H1 (cell line): ENCODE measurements around the gene PCSK4. TPM values are rescaled to one million over a fixed set of nuclear protein-coding genes. Genes with fewer than 3 reads are reported as not detected.
A peak's percentile ranks its signal among the peaks of the same experiment; 100 is the strongest.

Experiments
- CTCF ChIA-PET: fragments of 300-600 bp; sonication (Branson Sonifier 250); formaldehyde crosslinking; loops from one replicate; lab custom pipeline; 2021; ENCODE audit not compliant: partially characterized antibody; lab: Charles Lee
- POLR2A ChIA-PET: fragments of 300-600 bp; sonication (Branson Sonifier 250); formaldehyde crosslinking; loops from one replicate; lab custom pipeline; 2021; ENCODE audit warnings: inconsistent platforms; ENCODE audit not compliant: partially characterized antibody; lab: Charles Lee
- DNase-seq, 2 experiments: peaks; one replicate each; pipeline versions ENCODE4 v3.0.0 to v3.0.0-alpha.2; 2010 to 2022; ENCODE audit warnings: low spot score in 2 of 2, low read depth in 1 of 2, mixed read lengths in 1 of 2
- FAIRE-seq: peaks from 2 replicates; lab custom pipeline; 2011; peaks lifted over from hg19 to GRCh38; lab: Jason Lieb, UNC
- H2AFZ ChIP-seq: 2 replicates; pipeline ENCODE4 v1.8.1; 2012; ENCODE audit warnings: low read length, inconsistent platforms
- H2AK5ac ChIP-seq: 2 replicates; pipeline ENCODE4 v1.6.1; 2013; ENCODE audit warnings: low read depth, low read length
- H2BK120ac ChIP-seq: replicated peaks from 2 replicates; pipeline ENCODE3; 2013; ENCODE audit warnings: low read depth, low read length, inconsistent platforms
- H2BK12ac ChIP-seq: 2 replicates; pipeline ENCODE4 v1.6.1; 2013; ENCODE audit warnings: low read depth, low read length
- H2BK15ac ChIP-seq: 2 replicates; pipeline ENCODE4 v1.6.1; 2013; ENCODE audit warnings: low read length
- H2BK20ac ChIP-seq: 2 replicates; pipeline ENCODE4 v1.6.1; 2013; ENCODE audit warnings: low read length
- H2BK5ac ChIP-seq: 2 replicates; pipeline ENCODE4 v1.6.1; 2013; ENCODE audit warnings: low read depth, low read length
- H3K14ac ChIP-seq: 2 replicates; pipeline ENCODE4 v1.6.1; 2013; ENCODE audit warnings: inconsistent platforms; ENCODE audit not compliant: insufficient read length
- H3K18ac ChIP-seq: 2 replicates; pipeline ENCODE4 v1.6.1; 2013; ENCODE audit warnings: low read length; ENCODE audit errors: extremely low read depth
- H3K23ac ChIP-seq: 2 replicates; pipeline ENCODE4 v1.6.1; 2013; ENCODE audit warnings: inconsistent platforms; ENCODE audit not compliant: insufficient read length
- H3K23me2 ChIP-seq: 2 replicates; pipeline ENCODE4 v1.6.1; 2013; ENCODE audit warnings: low read depth, low read length
- H3K27ac ChIP-seq: 2 replicates; pipeline ENCODE4 v1.6.1; 2011; ENCODE audit warnings: low read depth, low read length, inconsistent platforms
- H3K27me3 ChIP-seq, 4 experiments: replicated peaks in 1 of 4; 1 replicate in 1 of 4; 2 replicates in 3 of 4; pipeline versions ENCODE4 v1.6.1 to v1.8.1; 2011 to 2013; ENCODE audit warnings: low read length in 3 of 4, mild to moderate bottlenecking in 3 of 4, inconsistent platforms in 2 of 4, mixed read lengths in 2 of 4, moderate library complexity in 1 of 4; ENCODE audit not compliant: control insufficient read depth in 3 of 4, insufficient read depth in 3 of 4; ENCODE audit errors: extremely low read depth in 1 of 4
- H3K36me3 ChIP-seq, 4 experiments: 2 replicates each; pipeline versions ENCODE4 v1.6.1 to v1.8.1; 2011 to 2013; ENCODE audit warnings: mild to moderate bottlenecking in 4 of 4, low read length in 3 of 4, moderate library complexity in 2 of 4, control low read depth in 1 of 4, inconsistent platforms in 1 of 4; ENCODE audit not compliant: insufficient read depth in 4 of 4, control insufficient read depth in 2 of 4
- H3K4ac ChIP-seq: replicated peaks from 2 replicates; pipeline ENCODE3; 2013; ENCODE audit warnings: low read length, low read depth, mixed read lengths, inconsistent platforms; ENCODE audit not compliant: insufficient read length
- H3K4me1 ChIP-seq, 4 experiments: replicated peaks in 1 of 4; 1 replicate in 1 of 4; 2 replicates in 3 of 4; pipeline versions ENCODE4 v1.6.1 to v1.8.1; 2011 to 2013; ENCODE audit warnings: low read length in 3 of 4, inconsistent platforms in 2 of 4, mixed read lengths in 1 of 4; ENCODE audit not compliant: insufficient read depth in 4 of 4, control insufficient read depth in 3 of 4
- H3K4me2 ChIP-seq, 2 experiments: 2 replicates each; pipeline versions ENCODE4 v1.6.1 to v1.8.1; 2011 to 2013; ENCODE audit warnings: low read depth in 2 of 2, low read length in 2 of 2, control low read depth in 1 of 2, inconsistent platforms in 1 of 2, mild to moderate bottlenecking in 1 of 2; ENCODE audit not compliant: insufficient read depth in 1 of 2
- H3K4me3 ChIP-seq, 4 experiments: fragments of 200-600, 300-600 bp in 1 of 4; sonication (generic), shearing (Covaris generic), sonication (Bioruptor Twin) in 1 of 4; 2 replicates each; pipeline versions ENCODE4 v1.5.1 to v1.8.1; 2011 to 2016; ENCODE audit warnings: low read length in 4 of 4, low read depth in 3 of 4, control low read depth in 2 of 4, inconsistent platforms in 2 of 4, mild to moderate bottlenecking in 2 of 4, mixed read lengths in 1 of 4, moderate library complexity in 1 of 4; ENCODE audit not compliant: insufficient read depth in 2 of 4; ENCODE audit errors: extremely low read depth in 1 of 4
- H3K56ac ChIP-seq: replicated peaks from 2 replicates; pipeline ENCODE3; 2013; ENCODE audit warnings: low read depth, mild to moderate bottlenecking, mixed read lengths, low read length, inconsistent platforms; ENCODE audit not compliant: insufficient read length
- H3K79me1 ChIP-seq: 2 replicates; pipeline ENCODE4 v1.6.1; 2013; ENCODE audit warnings: low read depth, low read length, control low read depth
- H3K79me2 ChIP-seq, 2 experiments: 2 replicates each; pipeline versions ENCODE4 v1.6.1 to v1.8.1; 2012 to 2013; ENCODE audit warnings: low read length in 2 of 2, mild to moderate bottlenecking in 2 of 2, inconsistent platforms in 1 of 2; ENCODE audit not compliant: insufficient read depth in 2 of 2, control insufficient read depth in 1 of 2
- H3K9ac ChIP-seq, 4 experiments: replicated peaks in 1 of 4; 1 replicate in 1 of 4; 2 replicates in 3 of 4; pipeline versions ENCODE4 v1.6.1 to v1.8.1; 2011 to 2013; ENCODE audit warnings: low read depth in 3 of 4, low read length in 3 of 4, control low read depth in 2 of 4, mild to moderate bottlenecking in 2 of 4, moderate library complexity in 2 of 4, inconsistent platforms in 1 of 4; ENCODE audit errors: extremely low read depth in 1 of 4
- H3K9me3 ChIP-seq, 2 experiments: 2 replicates each; pipeline versions ENCODE4 v1.6.1 to v1.8.1; 2012 to 2013; ENCODE audit warnings: mild to moderate bottlenecking in 2 of 2, moderate library complexity in 2 of 2, control low read depth in 1 of 2, inconsistent platforms in 1 of 2, low read depth in 1 of 2, low read length in 1 of 2, mixed read lengths in 1 of 2; ENCODE audit not compliant: insufficient read depth in 2 of 2
- H4K20me1 ChIP-seq, 2 experiments: replicated peaks in 1 of 2; 2 replicates each; pipeline versions ENCODE3 to v1.8.1; 2011 to 2013; ENCODE audit warnings: inconsistent platforms in 2 of 2, low read length in 2 of 2, mild to moderate bottlenecking in 1 of 2; ENCODE audit not compliant: insufficient read depth in 2 of 2, control insufficient read depth in 1 of 2
- H4K5ac ChIP-seq: 2 replicates; pipeline ENCODE4 v1.6.1; 2013; ENCODE audit warnings: low read length, low read depth, mixed read lengths, inconsistent platforms; ENCODE audit not compliant: insufficient read length
- H4K8ac ChIP-seq: 2 replicates; pipeline ENCODE4 v1.8.0; 2013; ENCODE audit warnings: mild to moderate bottlenecking, moderate library complexity, low read length, inconsistent platforms; ENCODE audit not compliant: insufficient read depth; ENCODE audit errors: extremely low read depth
- H4K91ac ChIP-seq: replicated peaks from 2 replicates; pipeline ENCODE3; 2013; ENCODE audit warnings: low read length, mixed read lengths, inconsistent platforms; ENCODE audit not compliant: insufficient read length
- BACH1 ChIP-seq: IDR thresholded peaks from 2 replicates; pipeline ENCODE4 v1.6.1; 2012; ENCODE audit warnings: low read length, improper control_type of control experiment
- EZH2 ChIP-seq: fragments of 200-600 bp; sonication (generic); IDR thresholded peaks from 2 replicates; pipeline ENCODE4 v1.7.1; 2012; ENCODE audit warnings: low read depth, mild to moderate bottlenecking, moderate library complexity, low read length, inconsistent platforms; ENCODE audit not compliant: severe bottlenecking
- NRF1 ChIP-seq: IDR thresholded peaks from 2 replicates; pipeline ENCODE4 v1.6.1; 2011; ENCODE audit warnings: mild to moderate bottlenecking, low read depth, low read length, improper control_type of control experiment
- TAF1 ChIP-seq: IDR thresholded peaks from 2 replicates; pipeline ENCODE4 v1.6.1; 2011; ENCODE audit warnings: mild to moderate bottlenecking, low read depth, low read length
- WGBS, 2 experiments: shearing (Covaris generic) in 1 of 2; methylation state at CpG; one replicate each; pipeline versions ENCODE4 v1.1.6 to v1.1.7; 2013 to 2015; ENCODE audit warnings: low lambda C conversion rate in 2 of 2, mixed read lengths in 2 of 2, inconsistent platforms in 1 of 2, low coverage in 1 of 2, missing lambda C conversion rate in 1 of 2; ENCODE audit not compliant: insufficient replicate concordance in 2 of 2, insufficient coverage in 1 of 2, insufficient read length in 1 of 2; ENCODE audit errors: extremely low coverage in 1 of 2, missing lambda C conversion rate in 1 of 2; 5-methylcytosine and 5-hydroxymethylcytosine counted together
- polyA plus RNA-seq, 7 experiments: library from polyadenylated mRNA; depleted of rRNA in 3 of 7; stranded (reverse) in 5 of 7; unstranded in 2 of 7; fragments of >200 nt in 5 of 7; fragments of 200-250 nt in 2 of 7; gene quantifications; 1 replicate in 5 of 7; 2 replicates in 1 of 7; 4 replicates in 1 of 7; pipeline versions ENCODE4 v1.2.1 to v1.2.3, GENCODE V29; 2011 to 2013; ENCODE audit warnings: missing spikeins in 2 of 7, mixed read lengths in 2 of 7
- total RNA-seq: library from RNA; stranded (reverse); fragmentation: NEBNext Ultra II Directional; extraction: Animal tissue kit (Norgen Biotek cat#: 25700); gene quantifications from 2 replicates; pipeline ENCODE4 v1.2.1, GENCODE V29; 2021

Gene PCSK4
- total and polyA plus RNA-seq, 2 of the 8 experiments (the other 6 are each of a cell fraction or from before 2014, with no cell fraction given): 9.8 to 10.7 TPM

DNA sequence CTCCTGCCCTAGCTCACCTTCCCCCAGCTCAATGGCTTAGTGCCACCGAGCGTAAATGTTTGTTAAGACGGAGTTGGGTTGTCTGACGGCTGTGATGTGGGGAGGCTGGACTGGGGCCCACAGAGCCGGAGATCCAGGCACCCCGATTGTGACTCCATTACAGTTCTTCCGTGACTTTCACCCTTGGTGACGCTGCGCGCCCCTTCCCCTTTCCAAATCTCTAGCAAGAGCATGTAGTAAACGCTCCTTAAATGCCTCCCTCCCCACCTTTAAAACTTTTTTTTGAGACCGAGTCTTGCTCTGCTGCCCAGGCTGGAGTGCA is 1.7 kb upstream of the PCSK4 start:
- Histone ChIP-seq H3K9ac (no peak overlapping the region), H3K4me3 (peak overlapping the region; percentile 52 to 72 (median 58)), H3K4me1 (peaks cover 0 to 5% (median 2%) of the 10 kb centered on the region in 4 experiments; a peak in 5 of 7 replicates), H3K79me2 (no peaks in the 10 kb centered on the region), H4K20me1 (peaks cover 0 to 5% of the 10 kb centered on the region in 2 experiments), H3K4me2 (peak overlapping the region; percentile 66 to 85), H3K14ac (no peak overlapping the region), H3K27ac (no peak overlapping the region), H3K18ac (no peak overlapping the region; the same call in 1 of the 2 replicates), H3K9me3 (no peaks in the 10 kb centered on the region), H3K23ac (no peak overlapping the region), H3K79me1 (no peaks in the 10 kb centered on the region), H2AK5ac (no peak overlapping the region), H3K23me2 (peaks cover 9% of the 10 kb centered on the region), H2BK15ac (no peak overlapping the region), H2BK120ac (no peak overlapping the region), H4K8ac (no peak overlapping the region), H2BK5ac (no peak overlapping the region), H2BK12ac (no peak overlapping the region), H2BK20ac (no peak overlapping the region), H4K5ac (no peak overlapping the region), H3K56ac (no peak overlapping the region), H3K4ac (no peak overlapping the region), H3K27me3 (peaks cover 3 to 17% (median 9%) of the 10 kb centered on the region in 4 experiments; a peak in 6 of 7 replicates), H2AFZ (no peak overlapping the region), H3K36me3 (no peaks in the 10 kb centered on the region), H4K91ac (no peak overlapping the region)
- TF ChIP-seq NRF1 (no peak), BACH1 (no peak), TAF1 (no peak), EZH2 (no peak)
- ChIA-PET POLR2A (interaction anchor here (1.0 to 1.9 kb wide), 4 partner anchors 11 to 53 kb away, joined by 4 to 8 read pairs (median 6); no protein-coding TSS in a partner anchor), CTCF (interaction anchor here (1.3 kb wide), 1 partner anchor 26 kb away, joined by 4 read pairs; no protein-coding TSS in a partner anchor)
- no peak for DNase-seq
- WGBS, 2 experiments: 85% methylated on average over 12 of the region's 12 CpGs; no CpG with 5 or more reads in 1 of the 2 experiments
- FAIRE-seq: no peak
